HCT116 (cell line): Measurements from ENCODE around the gene PPP1R10. TPM values are rescaled to one million over a fixed set of nuclear protein-coding genes. Genes with fewer than 3 reads are reported as not detected.

Experiments
- ATAC-seq: fragments of 200-7000 bp; cut with Tn5 transposase; 2 replicates; pipeline ENCODE4 v1.9.1; 2020; ENCODE audit warnings: mild to moderate bottlenecking, moderate library complexity
- BruUV-seq: library from RNA; stranded (reverse); fragments of 400-500 nt; replicated peaks from 2 replicates; lab custom pipeline; 2021; lab: Mats Ljungman, UMichigan
- CTCF ChIA-PET: fragments of 300-600 bp; sonication (Branson Sonifier 250); formaldehyde crosslinking; loops from one replicate; lab custom pipeline; 2021; ENCODE audit warnings: antibody characterized with exemption; lab: Charles Lee
- POLR2A ChIA-PET: fragments of 300-600, 350-600 bp; sonication (Branson Sonifier 250); formaldehyde crosslinking; loops from one replicate; lab custom pipeline; 2021; ENCODE audit warnings: antibody characterized with exemption; lab: Charles Lee
- RAD21 ChIA-PET, 2 experiments: fragments of 300-600 bp; sonication (Branson Sonifier 250); formaldehyde crosslinking; loops; one replicate each; lab custom pipeline; 2023; ENCODE audit warnings: low total read pairs in 2 of 2; ENCODE audit not compliant: uncharacterized antibody in 2 of 2, unreplicated experiment in 2 of 2, low non-redundant PET in 1 of 2; lab: Charles Lee
- DNase-seq: peaks from one replicate; pipeline ENCODE4 v3.0.0-alpha.2; 2010; ENCODE audit warnings: low read depth, low spot score
- H2AFZ ChIP-seq: fragments of 200-600 bp; shearing (Covaris generic), sonication (generic); 2 replicates; pipeline ENCODE4 v1.6.1; 2017; ENCODE audit warnings: low read depth, mixed run types, mixed read lengths, antibody characterized with exemption, low read length; ENCODE audit not compliant: poor library complexity, severe bottlenecking
- H3K27ac ChIP-seq: 2 replicates; pipeline ENCODE4 v1.5.1; 2012; ENCODE audit warnings: low read depth, low read length
- H3K27me3 ChIP-seq: fragments of 200-600 bp; sonication (generic); 2 replicates; pipeline ENCODE4 v1.6.1; 2016; ENCODE audit warnings: mixed run types, low read length, mixed read lengths; ENCODE audit not compliant: insufficient read depth
- H3K36me3 ChIP-seq, 2 experiments: fragments of 200-500 bp in 1 of 2; fragments of 200-600 bp in 1 of 2; sonication (Bioruptor generic) in 1 of 2; sonication (generic) in 1 of 2; 2 replicates each; pipeline versions ENCODE4 v1.5.1 to v1.6.1; 2014 to 2016; ENCODE audit warnings: low read length in 2 of 2, inconsistent platforms in 1 of 2, mixed read lengths in 1 of 2, mixed run types in 1 of 2; ENCODE audit not compliant: insufficient read depth in 2 of 2, control insufficient read depth in 1 of 2
- H3K4me1 ChIP-seq, 2 experiments: fragments of 200-600 bp in 1 of 2; sonication (generic) in 1 of 2; 2 replicates each; pipeline versions ENCODE4 v1.5.1 to v1.6.1; 2012 to 2017; ENCODE audit warnings: low read length in 2 of 2, inconsistent platforms in 1 of 2, mild to moderate bottlenecking in 1 of 2, mixed read lengths in 1 of 2, mixed run types in 1 of 2, moderate library complexity in 1 of 2; ENCODE audit not compliant: insufficient read depth in 2 of 2, control insufficient read depth in 1 of 2
- H3K4me2 ChIP-seq: fragments of 200-600 bp; sonication (generic); 2 replicates; pipeline ENCODE4 v1.6.1; 2017; ENCODE audit warnings: mixed run types, low read length, mixed read lengths
- H3K4me3 ChIP-seq, 2 experiments: fragments of 200-600 bp in 1 of 2; sonication (generic) in 1 of 2; replicated peaks in 1 of 2; 2 replicates each; pipeline ENCODE4 v1.5.1; 2011 to 2016; ENCODE audit warnings: low read length in 2 of 2, control low read depth in 1 of 2, low read depth in 1 of 2, mild to moderate bottlenecking in 1 of 2, mixed read lengths in 1 of 2, mixed run types in 1 of 2
- H3K79me2 ChIP-seq: fragments of 200-600 bp; sonication (generic); 2 replicates; pipeline ENCODE4 v1.6.1; 2017; ENCODE audit warnings: mild to moderate bottlenecking, mixed run types, low read length, moderate library complexity, mixed read lengths; ENCODE audit not compliant: insufficient read depth
- H3K9ac ChIP-seq: fragments of 200-600 bp; sonication (generic); 2 replicates; pipeline ENCODE4 v1.6.1; 2016; ENCODE audit warnings: low read length, mixed read lengths
- H3K9me2 ChIP-seq: fragments of 200-600 bp; sonication (generic), shearing (Covaris generic); 2 replicates; pipeline ENCODE4 v1.6.1; 2017; ENCODE audit warnings: mixed run types, mild to moderate bottlenecking, moderate library complexity; ENCODE audit not compliant: insufficient read depth
- H3K9me3 ChIP-seq, 2 experiments: fragments of 200-500 bp in 1 of 2; fragments of 200-600 bp in 1 of 2; sonication (Bioruptor generic) in 1 of 2; sonication (generic) in 1 of 2; 2 replicates each; pipeline ENCODE4 v1.6.1; 2014 to 2017; ENCODE audit warnings: low read length in 2 of 2, mixed read lengths in 2 of 2, inconsistent platforms in 1 of 2, low read depth in 1 of 2, mild to moderate bottlenecking in 1 of 2, mixed run types in 1 of 2, moderate library complexity in 1 of 2; ENCODE audit not compliant: control insufficient read depth in 1 of 2, insufficient read depth in 1 of 2
- H4K20me1 ChIP-seq: fragments of 200-600 bp; sonication (generic), shearing (Covaris generic); 2 replicates; pipeline ENCODE4 v1.6.1; 2017; ENCODE audit warnings: mixed run types, mild to moderate bottlenecking, moderate library complexity; ENCODE audit not compliant: insufficient read depth
- ATF3 ChIP-seq: IDR thresholded peaks from 2 replicates; pipeline ENCODE4 v1.6.1; 2012
- CBX3 ChIP-seq: IDR thresholded peaks from 2 replicates; pipeline ENCODE4 v1.6.1; 2012; ENCODE audit warnings: low read depth
- CEBPB ChIP-seq: IDR thresholded peaks from 2 replicates; pipeline ENCODE4 v1.6.1; 2012; ENCODE audit warnings: low read depth
- CTCF ChIP-seq, 3 experiments: fragments of 200-600 bp in 1 of 3; sonication (generic) in 1 of 3; IDR thresholded peaks in 2 of 3; conservative IDR thresholded peaks in 1 of 3; 2 replicates each; pipeline ENCODE4 v1.5.1; 2012 to 2017; ENCODE audit warnings: low read depth in 2 of 3, low read length in 2 of 3, antibody characterized with exemption in 1 of 3, borderline replicate concordance in 1 of 3, control low read depth in 1 of 3, mild to moderate bottlenecking in 1 of 3, mixed read lengths in 1 of 3, mixed run types in 1 of 3, moderate library complexity in 1 of 3; ENCODE audit not compliant: insufficient read depth in 1 of 3
- EGR1 ChIP-seq: IDR thresholded peaks from 2 replicates; pipeline ENCODE4 v1.6.1; 2012; ENCODE audit warnings: low read depth
- ELF1 ChIP-seq: IDR thresholded peaks from 2 replicates; pipeline ENCODE4 v1.6.1; 2012; ENCODE audit warnings: low read depth, borderline replicate concordance
- EZH2 ChIP-seq: fragments of 200-600 bp; sonication (generic); IDR thresholded peaks from 2 replicates; pipeline ENCODE4 v1.6.1; 2017; ENCODE audit warnings: antibody characterized with exemption, mixed run types
- EZH2phosphoT487 ChIP-seq: fragments of 200-600 bp; IDR thresholded peaks from 2 replicates; pipeline ENCODE4 v1.6.1; 2018; ENCODE audit warnings: antibody characterized with exemption, borderline replicate concordance
- FOSL1 ChIP-seq: IDR thresholded peaks from 2 replicates; pipeline ENCODE4 v1.6.1; 2012; ENCODE audit warnings: low read depth
- JUND ChIP-seq: IDR thresholded peaks from 2 replicates; pipeline ENCODE4 v1.6.1; 2012
- MAX ChIP-seq: IDR thresholded peaks from 2 replicates; pipeline ENCODE4 v1.6.1; 2012
- POLR2A ChIP-seq: IDR thresholded peaks from 2 replicates; pipeline ENCODE4 v1.7.0; 2011; ENCODE audit warnings: borderline replicate concordance; ENCODE audit not compliant: insufficient read depth, insufficient read length; ENCODE audit errors: extremely low read depth
- POLR2AphosphoS5 ChIP-seq: IDR thresholded peaks from 2 replicates; pipeline ENCODE4 v1.6.1; 2011; ENCODE audit warnings: mild to moderate bottlenecking, low read depth, low read length, moderate library complexity
- RAD21 ChIP-seq: IDR thresholded peaks from 2 replicates; pipeline ENCODE4 v1.6.1; 2012; ENCODE audit warnings: low read depth, mild to moderate bottlenecking
- REST ChIP-seq: IDR thresholded peaks from 2 replicates; pipeline ENCODE4 v1.6.1; 2012; ENCODE audit warnings: low read depth
- SIN3A ChIP-seq: IDR thresholded peaks from 2 replicates; pipeline ENCODE4 v1.6.1; 2012; ENCODE audit warnings: low read depth
- SP1 ChIP-seq: IDR thresholded peaks from 2 replicates; pipeline ENCODE4 v1.6.1; 2012; ENCODE audit warnings: low read depth
- SRF ChIP-seq: IDR thresholded peaks from 2 replicates; pipeline ENCODE4 v1.6.1; 2012; ENCODE audit warnings: low read depth
- TCF7L2 ChIP-seq: IDR thresholded peaks from 2 replicates; pipeline ENCODE4 v1.7.0; 2011; ENCODE audit warnings: borderline replicate concordance, inconsistent platforms; ENCODE audit not compliant: insufficient read depth, insufficient read length; ENCODE audit errors: extremely low read depth
- YY1 ChIP-seq: IDR thresholded peaks from 2 replicates; pipeline ENCODE4 v1.6.1; 2011; ENCODE audit warnings: low read length, low read depth, moderate library complexity, mild to moderate bottlenecking; ENCODE audit not compliant: insufficient replicate concordance; ENCODE audit errors: extremely low read depth
- ZFX ChIP-seq: fragments of 450-650 bp; IDR thresholded peaks from 2 replicates; pipeline ENCODE4 v1.6.1; 2017
- ZNF274 ChIP-seq: fragments of 200-500 bp; sonication (Bioruptor generic); IDR thresholded peaks from 2 replicates; pipeline ENCODE4 v1.6.1; 2014; ENCODE audit warnings: mild to moderate bottlenecking, low read depth, low read length, inconsistent platforms
- intact Hi-C: fragments of 100-400 bp; cut with micrococcal nuclease; formaldehyde crosslinking; loops from 2 replicates; pipeline ENCODE4 v1.10.0; 2022
- total RNA-seq: library from RNA; stranded (reverse); gene quantifications from one replicate; pipeline ENCODE4 v1.2.1, GENCODE V29; 2021; ENCODE audit not compliant: unreplicated experiment

Gene PPP1R10
- total RNA-seq, 1 experiment from 2014 or later = 104 TPM

GRCh38 chr6:30556906-30557682, 59.9 kb downstream of the PPP1R10 start, which contains the start of gene PRR3:
Gene PRR3, plus strand, starts transcription at chr6:30557295. Its CDS starts 50 bp downstream, at chr6:30557345.
- Histone ChIP-seq H4K20me1 (no peaks in the 10 kb centered on the region), H3K79me2 (peaks cover 54% of the 10 kb centered on the region), H3K36me3 (peaks cover 20 to 21% of the 10 kb centered on the region in 2 experiments), H3K27me3 (no peaks in the 10 kb centered on the region), H2AFZ (no peak within 1 kb of the TSS), H3K9me2 (no peaks in the 10 kb centered on the region), H3K4me1 (peaks cover 10 to 23% of the 10 kb centered on the region in 2 experiments; a peak in 3 of 4 replicates), H3K9ac (peak within 1 kb of the TSS; percentile 98), H3K9me3 (no peaks in the 10 kb centered on the region), H3K4me3 (peak within 1 kb of the TSS; percentile 88 to 95), H3K27ac (peak within 1 kb of the TSS; percentile 96), H3K4me2 (peak within 1 kb of the TSS; percentile 91)
- CTCF ChIA-PET = interaction anchor here (0.6 to 4.7 kb wide), 4 partner anchors 12 to 41 kb away, joined by 3 to 25 read pairs (median 8); no protein-coding TSS in a partner anchor
- DNase-seq = peak; percentile 91
- RAD21 ChIA-PET = no interaction called here
- intact Hi-C loops = loop anchor here (1.0 to 5.0 kb wide), 2 partner anchors 14 to 160 kb away; partner anchors contain the start of genes ABCF1 and MDC1
- BruUV-seq = no TSS peak
- ATAC-seq = peak; percentile 65
- POLR2A ChIA-PET = interaction anchor here (0.6 to 2.8 kb wide), 9 partner anchors 10 to 94 kb away, joined by 3 to 12 read pairs (median 3); partner anchors contain the start of genes ABCF1 and PPP1R10
- TF ChIP-seq SRF (no peak), MAX (no peak), CEBPB (no peak), CBX3 (no peak), ATF3 (no peak), ELF1 (no peak), EZH2phosphoT487 (no peak), TCF7L2 (no peak), SIN3A (no peak), JUND (no peak), RAD21 (no peak), YY1 (peak; percentile 84), CTCF (IDR thresholded peaks at IDR 0.05 in 2 of 3, conservative IDR thresholded peaks at IDR 0.05 in 1 of 3; ENCODE audit: borderline replicate concordance in 1 of 3, insufficient read depth in 1 of 3, low read depth in 2 of 3, low read length in 2 of 3) (no peak), POLR2A (peak; percentile 21), EZH2 (no peak), FOSL1 (no peak), POLR2AphosphoS5 (peak; percentile 42), EGR1 (no peak), REST (no peak), ZNF274 (no peak), ZFX (peak; percentile 83), SP1 (no peak)
